GM18505 (cell line): Measurements from ENCODE around the gene DYNC1H1.
"Not testable (repeated sequence)": the region's sequence is repeated elsewhere in the genome, so short reads cannot be mapped to it uniquely, and the experiment has no call there.

Experiments
- ATAC-seq: cut with Tn5 transposase; IDR thresholded peaks from one replicate; pipeline ENCODE4 v1.9.1; 2021; ENCODE audit not compliant: unreplicated experiment
- POLR2A ChIP-seq: IDR thresholded peaks from 4 replicates; pipeline ENCODE4 v1.6.1; 2011; ENCODE audit warnings: borderline replicate concordance; ENCODE audit not compliant: insufficient read depth, insufficient read length; ENCODE audit errors: extremely low read depth

DYNC1H1 gene

DNA sequence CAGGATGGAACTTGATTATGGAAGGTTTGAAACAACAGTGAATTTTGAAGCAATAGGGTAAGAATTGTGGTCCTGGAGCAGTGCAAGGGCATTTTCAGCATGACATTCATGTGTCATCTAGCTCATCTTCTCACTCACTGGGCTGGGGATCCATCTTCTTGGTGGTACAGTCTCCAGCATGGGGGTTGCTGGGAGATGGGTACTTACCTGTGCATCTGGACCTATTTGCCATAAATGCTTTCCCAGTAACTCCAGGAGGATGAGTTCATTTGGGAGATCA, 115.3 kb downstream of the DYNC1H1 start:
- no peak for ATAC-seq
- TF ChIP-seq POLR2A = no peak

DNA sequence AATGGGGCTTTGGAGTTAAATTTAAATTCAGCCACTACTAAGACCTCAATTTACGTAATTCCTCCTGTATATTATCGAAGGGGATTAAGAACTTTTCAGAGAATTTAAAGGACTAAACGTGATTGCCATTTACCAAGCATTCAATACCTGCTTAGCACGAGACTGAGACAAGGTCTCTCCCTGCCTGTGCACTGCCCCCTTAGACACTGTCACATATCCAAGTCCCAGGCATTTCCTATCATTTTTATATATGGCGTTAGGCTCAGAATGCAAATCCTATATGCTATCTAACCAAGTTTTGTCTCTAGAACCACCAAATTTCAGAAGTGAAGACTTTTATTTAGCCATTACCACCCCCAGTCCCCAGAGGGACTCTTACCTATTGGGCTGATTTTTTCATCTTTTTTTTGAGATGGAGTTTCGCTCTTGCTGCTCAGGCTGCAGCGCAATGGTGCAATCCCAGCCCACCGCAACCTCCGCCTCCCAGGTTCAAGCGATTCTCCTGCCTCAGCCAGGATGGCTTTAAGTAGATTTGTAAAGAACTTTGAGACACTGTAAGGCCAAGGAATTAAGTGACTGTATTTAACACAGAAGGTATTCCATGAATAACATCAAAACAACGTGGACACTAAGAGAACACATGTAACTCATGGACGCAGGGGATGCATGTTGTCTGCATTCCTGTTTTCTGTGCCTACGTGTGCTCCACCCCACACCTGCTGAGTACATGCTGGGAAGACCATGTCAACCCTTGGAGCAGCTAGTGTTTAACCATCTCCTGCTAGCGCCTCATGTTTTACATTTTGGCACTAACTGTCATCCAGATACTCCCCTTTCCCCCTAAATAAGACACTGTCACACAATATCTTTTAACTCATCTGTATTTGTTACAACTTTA, 116.1 kb downstream of the DYNC1H1 start:
- ATAC-seq = no peak

DNA sequence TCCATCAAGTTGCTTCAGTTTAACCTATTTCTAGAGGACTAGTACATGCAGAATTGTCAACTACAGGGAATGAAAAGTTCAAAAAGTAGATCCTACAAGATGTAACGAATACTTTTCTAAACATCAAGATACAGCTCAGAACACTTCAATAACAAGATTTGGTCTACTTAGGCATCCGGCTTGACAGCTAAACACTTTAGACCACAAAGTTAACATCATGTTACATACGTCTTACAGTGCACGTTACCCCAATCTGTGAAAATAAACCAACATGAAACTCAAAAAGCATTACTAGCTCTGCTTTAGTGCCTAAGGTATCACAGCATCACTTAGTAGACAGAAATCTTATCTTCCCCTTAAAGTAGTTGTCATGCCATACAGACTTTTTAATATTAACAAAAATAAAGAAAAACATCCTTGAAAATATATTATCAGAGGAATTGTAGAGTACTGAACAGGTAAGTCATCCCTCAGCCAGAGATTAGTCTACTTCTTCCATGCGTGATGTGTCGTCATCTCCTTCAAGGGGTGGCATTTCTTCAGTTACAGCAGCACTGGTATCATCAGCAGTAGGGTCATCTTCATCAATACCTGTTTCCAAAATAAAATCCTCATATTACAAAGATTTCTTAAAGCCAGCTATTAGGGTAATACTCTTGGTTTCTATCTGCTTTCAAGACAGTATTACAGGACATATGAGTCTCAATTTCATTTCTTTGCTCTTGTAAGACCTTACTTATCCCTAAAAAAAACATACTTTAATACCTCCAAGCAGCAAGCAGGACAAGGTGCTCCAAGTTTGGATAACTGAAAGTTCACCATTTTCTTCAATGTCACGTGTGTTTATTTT, 117.1 kb downstream of the DYNC1H1 start:
- no peak for TF ChIP-seq POLR2A
- ATAC-seq = no peak

More for the DNA sequence above, 116.1 kb downstream of the DYNC1H1 start:
- no peak for TF ChIP-seq POLR2A

- ATAC-seq = not testable (repeated sequence)
These were observed 120.1 kb downstream of the DYNC1H1 start for GRCh38 chr14:102084522-102084921.

DNA sequence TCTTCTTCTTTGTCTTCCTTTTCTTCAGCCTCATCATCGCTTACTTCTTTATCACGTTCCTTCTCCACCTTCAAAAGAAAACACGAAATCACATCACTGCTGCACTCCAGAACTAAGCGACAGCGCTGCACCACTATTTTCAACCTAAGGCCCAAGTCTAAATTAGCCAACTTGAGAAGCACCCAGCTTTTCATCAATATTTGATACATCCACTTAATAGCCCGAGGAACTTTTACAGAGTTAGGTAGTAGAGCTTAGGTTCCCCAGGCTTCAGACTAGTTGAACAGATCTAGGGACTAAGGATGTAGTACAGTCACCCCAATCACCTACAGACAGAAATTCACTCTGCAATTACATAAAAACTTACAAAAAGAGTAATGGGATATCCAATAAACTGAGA, 120.6 kb downstream of the DYNC1H1 start:
- no peak for TF ChIP-seq POLR2A
- no peak for ATAC-seq

DNA sequence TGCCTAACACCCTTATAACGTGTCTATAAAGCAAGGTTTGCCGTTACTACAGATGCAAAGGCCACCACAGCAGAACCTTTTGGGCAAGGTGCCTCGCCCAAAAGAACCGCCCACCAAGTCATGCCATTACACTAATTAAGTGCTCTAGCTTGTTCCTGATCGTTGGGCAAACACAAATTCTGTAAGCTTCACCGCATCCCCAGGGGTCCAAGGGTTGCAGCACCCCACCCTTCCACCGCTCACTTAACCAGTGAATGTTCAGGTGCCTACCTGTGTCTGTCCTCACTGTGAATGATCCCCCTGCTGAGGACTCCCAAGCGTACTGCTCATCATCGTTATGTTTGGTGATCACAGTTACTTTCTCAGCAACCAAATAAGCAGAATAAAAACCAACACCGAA, 121.1 kb downstream of the DYNC1H1 start:
- no peak for TF ChIP-seq POLR2A
- ATAC-seq = no peak

DNA sequence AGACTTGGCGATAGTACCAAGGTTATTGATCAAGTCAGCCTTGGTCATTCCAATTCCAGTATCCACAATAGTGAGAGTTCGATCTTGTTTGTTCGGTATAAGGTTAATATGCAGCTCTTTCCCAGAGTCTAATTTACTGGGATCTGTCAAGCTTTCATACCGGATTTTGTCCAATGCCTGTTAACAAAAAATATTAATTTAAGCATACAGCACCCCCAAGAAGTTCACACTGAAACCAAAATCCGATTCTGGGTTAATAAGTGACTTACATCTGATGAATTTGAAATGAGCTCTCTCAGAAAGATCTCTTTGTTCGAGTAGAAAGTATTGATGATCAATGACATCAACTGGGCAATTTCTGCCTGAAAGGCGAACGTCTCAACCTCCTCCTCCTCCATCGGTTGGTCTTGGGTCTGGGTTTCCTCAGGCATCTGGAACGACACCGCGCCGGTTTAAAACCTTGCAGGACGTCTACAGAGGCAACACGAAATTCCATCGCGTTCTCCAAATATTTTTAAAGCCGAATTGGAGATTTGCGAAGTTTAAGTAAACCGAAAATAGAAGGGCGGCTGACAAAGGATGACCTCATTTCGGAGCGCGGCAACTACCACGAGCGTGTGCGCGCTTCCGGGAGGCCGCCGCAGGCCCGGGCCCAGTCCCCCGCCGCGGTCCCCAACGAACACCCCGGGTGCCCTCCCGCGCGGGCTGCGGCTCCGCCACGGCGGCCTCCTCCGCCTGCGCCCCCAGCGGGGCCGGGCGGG, 121.8 kb downstream of the DYNC1H1 start:
- TF ChIP-seq POLR2A = no peak
- ATAC-seq = peak; percentile 32

DNA sequence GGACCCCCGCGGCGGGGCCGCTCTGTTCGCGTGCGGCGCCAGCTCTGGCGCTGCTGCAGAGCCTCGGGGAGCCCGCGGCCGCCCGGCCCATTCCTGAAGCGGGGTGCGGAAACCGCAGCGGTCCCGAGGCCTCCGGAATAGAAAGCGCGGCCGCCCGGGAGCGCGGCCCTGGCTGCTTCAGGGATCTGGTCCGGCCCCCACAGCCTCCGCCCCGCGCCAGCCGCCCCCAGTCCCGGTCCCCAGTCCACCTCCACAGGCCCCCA, 122.3 kb downstream of the DYNC1H1 start:
- no peak for ATAC-seq
- TF ChIP-seq POLR2A = no peak

DNA sequence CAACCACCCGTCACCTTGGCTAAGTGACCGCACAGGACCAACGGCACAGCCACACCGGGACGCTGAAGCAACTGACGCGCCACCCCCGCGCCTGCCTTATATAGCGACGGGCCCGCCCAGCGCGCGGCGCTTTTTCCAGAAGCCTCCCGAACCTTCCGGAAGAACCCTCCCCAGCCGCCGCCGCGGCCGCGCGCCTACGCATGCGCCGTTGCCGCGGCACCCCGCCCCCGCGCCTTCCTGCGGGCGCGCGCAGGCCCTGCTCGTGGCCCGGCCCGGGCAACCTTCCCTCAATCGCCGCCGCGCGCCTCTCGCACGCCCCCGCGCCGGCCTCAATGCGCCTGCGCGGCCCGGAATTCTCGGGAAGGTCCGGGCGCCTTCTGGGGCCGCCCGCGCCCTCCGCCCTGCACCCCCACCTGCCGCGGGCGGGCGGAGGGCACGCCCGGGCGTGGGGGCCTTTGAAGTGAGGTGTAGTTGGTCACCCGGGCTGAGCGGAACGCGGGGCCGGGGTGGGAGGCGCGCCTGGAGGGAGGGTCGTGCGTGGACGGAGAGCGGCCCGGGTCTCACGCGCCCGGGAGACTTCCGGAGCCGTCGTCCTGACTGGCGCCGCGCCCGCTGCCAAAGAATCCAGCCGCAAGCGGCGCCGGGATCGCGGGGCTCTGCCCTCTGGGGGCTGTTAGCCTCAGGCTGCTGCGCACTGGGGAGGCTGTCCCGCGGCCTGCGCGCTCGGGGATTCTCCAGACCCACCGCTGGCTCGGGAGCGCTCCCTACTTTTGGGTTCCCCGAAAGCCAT, 122.8 kb downstream of the DYNC1H1 start, which contains the start of gene HSP90AA1:
Gene HSP90AA1 (minus strand): TSS at position 73 of the 790 bp plus-strand sequence. CDS start 666 bp downstream, outside the sequence.
- peak; percentile 79 for ATAC-seq
- peak; percentile 99 for TF ChIP-seq POLR2A

DNA sequence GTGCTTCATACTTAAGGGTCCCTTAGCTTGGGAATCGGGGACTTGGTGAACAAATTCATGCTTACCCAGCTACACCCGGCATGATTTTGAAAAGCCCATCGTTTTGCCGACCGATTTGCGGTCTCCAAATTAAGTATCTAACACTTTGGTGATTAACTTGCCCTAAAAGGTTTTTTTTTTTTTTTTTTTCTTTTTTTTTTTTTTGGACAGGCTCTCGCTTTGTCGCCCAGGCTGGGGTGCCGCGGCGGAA, 123.3 kb downstream of the DYNC1H1 start:
- ATAC-seq = no peak
- TF ChIP-seq POLR2A = no peak

- TF ChIP-seq POLR2A = peak; percentile 38
- no peak for ATAC-seq
These were observed 123.8 kb downstream of the DYNC1H1 start for GRCh38 chr14:102088012-102088792.

- TF ChIP-seq POLR2A = no peak
- ATAC-seq = no peak
These were observed 125.4 kb downstream of the DYNC1H1 start for GRCh38 chr14:102089621-102090343.
